ENCODE data around the gene CRKL.
"Not testable (repeated sequence)": the region's sequence is repeated elsewhere in the genome, so short reads cannot be mapped to it uniquely, and the experiment has no call there.

CRKL gene

GRCh38 chr22:20970939-20971657 is 53.9 kb downstream of the CRKL start:
- H3K4me3 ChIP-seq (ENCODE audit: low read depth in 1 of 2, low read length in 2 of 2) = no peak overlapping the region
- no peaks in the 10 kb centered on the region for H3K4me1 ChIP-seq (ENCODE audit: insufficient read depth, low read length)
- no peaks in the 10 kb centered on the region for H3K9me3 ChIP-seq (ENCODE audit: insufficient read depth, low read length, severe bottlenecking)
- H4K20me1 ChIP-seq (ENCODE audit: insufficient read depth, low read length) = no peaks in the 10 kb centered on the region; the same call in 1 of the 2 replicates
- DNase-seq = no peak
- H3K9ac ChIP-seq (ENCODE audit: low read depth, low read length) = no peak overlapping the region
- H3K27ac ChIP-seq (ENCODE audit: low read length) = no peak overlapping the region
- peaks cover 3% of the 10 kb centered on the region for H3K27me3 ChIP-seq (ENCODE audit: insufficient read depth, low read length, poor library complexity)
- H2AFZ ChIP-seq (ENCODE audit: low read depth, low read length) = no peak overlapping the region
- H3K36me3 ChIP-seq (ENCODE audit: insufficient read depth, low read length) = no peaks in the 10 kb centered on the region
- H3K4me2 ChIP-seq (ENCODE audit: insufficient read depth, low read length) = no peak overlapping the region
- H3K79me2 ChIP-seq (ENCODE audit: insufficient read depth, low read length) = no peaks in the 10 kb centered on the region
- TF ChIP-seq CTCF (IDR thresholded peaks at IDR 0.05; ENCODE audit: borderline replicate concordance, extremely low read depth, low read length, poor library complexity, severe bottlenecking) (no peak), EZH2 (IDR thresholded peaks at IDR 0.05; ENCODE audit: borderline replicate concordance, low read depth, low read length, severe bottlenecking) (no peak)
- no peak for ATAC-seq (ENCODE audit: insufficient read depth, low read depth)

- H3K4me2 ChIP-seq (ENCODE audit: insufficient read depth, low read length); H3K4me1 ChIP-seq (ENCODE audit: insufficient read depth, low read length); H3K9me3 ChIP-seq (ENCODE audit: insufficient read depth, low read length, severe bottlenecking); H4K20me1 ChIP-seq (ENCODE audit: insufficient read depth, low read length); H3K4me3 ChIP-seq (ENCODE audit: low read depth in 1 of 2, low read length in 2 of 2); H3K27ac ChIP-seq (ENCODE audit: low read length); H3K27me3 ChIP-seq (ENCODE audit: insufficient read depth, low read length, poor library complexity); H3K9ac ChIP-seq (ENCODE audit: low read depth, low read length); DNase-seq; H3K36me3 ChIP-seq (ENCODE audit: insufficient read depth, low read length); H3K79me2 ChIP-seq (ENCODE audit: insufficient read depth, low read length); H2AFZ ChIP-seq (ENCODE audit: low read depth, low read length); ATAC-seq (ENCODE audit: insufficient read depth, low read depth): not testable (repeated sequence)
These were observed 54.9 kb downstream of the CRKL start for GRCh38 chr22:20972014-20972694.

- H3K27ac ChIP-seq (ENCODE audit: low read length) = no peak overlapping the region
- no peaks in the 10 kb centered on the region for H3K27me3 ChIP-seq (ENCODE audit: insufficient read depth, low read length, poor library complexity)
- H3K79me2 ChIP-seq (ENCODE audit: insufficient read depth, low read length) = no peaks in the 10 kb centered on the region
- no peak overlapping the region for H2AFZ ChIP-seq (ENCODE audit: low read depth, low read length)
- no peak overlapping the region for H3K9ac ChIP-seq (ENCODE audit: low read depth, low read length)
- H3K4me1 ChIP-seq (ENCODE audit: insufficient read depth, low read length) = no peaks in the 10 kb centered on the region
- H3K36me3 ChIP-seq (ENCODE audit: insufficient read depth, low read length) = no peaks in the 10 kb centered on the region
- no peak overlapping the region for H3K4me3 ChIP-seq (ENCODE audit: low read depth in 1 of 2, low read length in 2 of 2)
- no peaks in the 10 kb centered on the region; the same call in 1 of the 2 replicates for H4K20me1 ChIP-seq (ENCODE audit: insufficient read depth, low read length)
- no peaks in the 10 kb centered on the region for H3K9me3 ChIP-seq (ENCODE audit: insufficient read depth, low read length, severe bottlenecking)
- DNase-seq = no peak
- no peak overlapping the region for H3K4me2 ChIP-seq (ENCODE audit: insufficient read depth, low read length)
- TF ChIP-seq EZH2 (IDR thresholded peaks at IDR 0.05; ENCODE audit: borderline replicate concordance, low read depth, low read length, severe bottlenecking) (no peak), CTCF (IDR thresholded peaks at IDR 0.05; ENCODE audit: borderline replicate concordance, extremely low read depth, low read length, poor library complexity, severe bottlenecking) (no peak)
- ATAC-seq (ENCODE audit: insufficient read depth, low read depth) = no peak
These were observed 55.8 kb downstream of the CRKL start for GRCh38 chr22:20972933-20973577.

All from DND-41 (cell line).